H1 (cell line): ENCODE results near the gene PLA2G4A. TPM values are rescaled to one million over a fixed set of nuclear protein-coding genes. Genes with fewer than 3 reads are reported as not detected.
"Not testable (repeated sequence)": the region's sequence is repeated elsewhere in the genome, so short reads cannot be mapped to it uniquely, and the experiment has no call there.

Experiments
- CTCF ChIA-PET: fragments of 300-600 bp; sonication (Branson Sonifier 250); formaldehyde crosslinking; loops from one replicate; lab custom pipeline; 2021; ENCODE audit not compliant: partially characterized antibody; lab: Charles Lee
- POLR2A ChIA-PET: fragments of 300-600 bp; sonication (Branson Sonifier 250); formaldehyde crosslinking; loops from one replicate; lab custom pipeline; 2021; ENCODE audit warnings: inconsistent platforms; ENCODE audit not compliant: partially characterized antibody; lab: Charles Lee
- DNase-seq, 2 experiments: peaks; one replicate each; pipeline versions ENCODE4 v3.0.0 to v3.0.0-alpha.2; 2010 to 2022; ENCODE audit warnings: low spot score in 2 of 2, low read depth in 1 of 2, mixed read lengths in 1 of 2
- FAIRE-seq: peaks from 2 replicates; lab custom pipeline; 2011; peaks lifted over from hg19 to GRCh38; lab: Jason Lieb, UNC
- H2AFZ ChIP-seq: 2 replicates; pipeline ENCODE4 v1.8.1; 2012; ENCODE audit warnings: low read length, inconsistent platforms
- H2AK5ac ChIP-seq: 2 replicates; pipeline ENCODE4 v1.6.1; 2013; ENCODE audit warnings: low read depth, low read length
- H2BK120ac ChIP-seq: replicated peaks from 2 replicates; pipeline ENCODE3; 2013; ENCODE audit warnings: low read depth, low read length, inconsistent platforms
- H2BK12ac ChIP-seq: 2 replicates; pipeline ENCODE4 v1.6.1; 2013; ENCODE audit warnings: low read depth, low read length
- H2BK15ac ChIP-seq: 2 replicates; pipeline ENCODE4 v1.6.1; 2013; ENCODE audit warnings: low read length
- H2BK20ac ChIP-seq: 2 replicates; pipeline ENCODE4 v1.6.1; 2013; ENCODE audit warnings: low read length
- H2BK5ac ChIP-seq: 2 replicates; pipeline ENCODE4 v1.6.1; 2013; ENCODE audit warnings: low read depth, low read length
- H3K14ac ChIP-seq: 2 replicates; pipeline ENCODE4 v1.6.1; 2013; ENCODE audit warnings: inconsistent platforms; ENCODE audit not compliant: insufficient read length
- H3K18ac ChIP-seq: 2 replicates; pipeline ENCODE4 v1.6.1; 2013; ENCODE audit warnings: low read length; ENCODE audit errors: extremely low read depth
- H3K23ac ChIP-seq: 2 replicates; pipeline ENCODE4 v1.6.1; 2013; ENCODE audit warnings: inconsistent platforms; ENCODE audit not compliant: insufficient read length
- H3K23me2 ChIP-seq: 2 replicates; pipeline ENCODE4 v1.6.1; 2013; ENCODE audit warnings: low read depth, low read length
- H3K27ac ChIP-seq: 2 replicates; pipeline ENCODE4 v1.6.1; 2011; ENCODE audit warnings: low read depth, low read length, inconsistent platforms
- H3K27me3 ChIP-seq, 4 experiments: replicated peaks in 1 of 4; 1 replicate in 1 of 4; 2 replicates in 3 of 4; pipeline versions ENCODE4 v1.6.1 to v1.8.1; 2011 to 2013; ENCODE audit warnings: low read length in 3 of 4, mild to moderate bottlenecking in 3 of 4, inconsistent platforms in 2 of 4, mixed read lengths in 2 of 4, moderate library complexity in 1 of 4; ENCODE audit not compliant: control insufficient read depth in 3 of 4, insufficient read depth in 3 of 4; ENCODE audit errors: extremely low read depth in 1 of 4
- H3K36me3 ChIP-seq, 4 experiments: 2 replicates each; pipeline versions ENCODE4 v1.6.1 to v1.8.1; 2011 to 2013; ENCODE audit warnings: mild to moderate bottlenecking in 4 of 4, low read length in 3 of 4, moderate library complexity in 2 of 4, control low read depth in 1 of 4, inconsistent platforms in 1 of 4; ENCODE audit not compliant: insufficient read depth in 4 of 4, control insufficient read depth in 2 of 4
- H3K4ac ChIP-seq: replicated peaks from 2 replicates; pipeline ENCODE3; 2013; ENCODE audit warnings: low read length, low read depth, mixed read lengths, inconsistent platforms; ENCODE audit not compliant: insufficient read length
- H3K4me1 ChIP-seq, 4 experiments: replicated peaks in 1 of 4; 1 replicate in 1 of 4; 2 replicates in 3 of 4; pipeline versions ENCODE4 v1.6.1 to v1.8.1; 2011 to 2013; ENCODE audit warnings: low read length in 3 of 4, inconsistent platforms in 2 of 4, mixed read lengths in 1 of 4; ENCODE audit not compliant: insufficient read depth in 4 of 4, control insufficient read depth in 3 of 4
- H3K4me2 ChIP-seq, 2 experiments: 2 replicates each; pipeline versions ENCODE4 v1.6.1 to v1.8.1; 2011 to 2013; ENCODE audit warnings: low read depth in 2 of 2, low read length in 2 of 2, control low read depth in 1 of 2, inconsistent platforms in 1 of 2, mild to moderate bottlenecking in 1 of 2; ENCODE audit not compliant: insufficient read depth in 1 of 2
- H3K4me3 ChIP-seq, 4 experiments: fragments of 200-600, 300-600 bp in 1 of 4; sonication (generic), shearing (Covaris generic), sonication (Bioruptor Twin) in 1 of 4; 2 replicates each; pipeline versions ENCODE4 v1.5.1 to v1.8.1; 2011 to 2016; ENCODE audit warnings: low read length in 4 of 4, low read depth in 3 of 4, control low read depth in 2 of 4, inconsistent platforms in 2 of 4, mild to moderate bottlenecking in 2 of 4, mixed read lengths in 1 of 4, moderate library complexity in 1 of 4; ENCODE audit not compliant: insufficient read depth in 2 of 4; ENCODE audit errors: extremely low read depth in 1 of 4
- H3K56ac ChIP-seq: replicated peaks from 2 replicates; pipeline ENCODE3; 2013; ENCODE audit warnings: low read depth, mild to moderate bottlenecking, mixed read lengths, low read length, inconsistent platforms; ENCODE audit not compliant: insufficient read length
- H3K79me1 ChIP-seq: 2 replicates; pipeline ENCODE4 v1.6.1; 2013; ENCODE audit warnings: low read depth, low read length, control low read depth
- H3K79me2 ChIP-seq, 2 experiments: 2 replicates each; pipeline versions ENCODE4 v1.6.1 to v1.8.1; 2012 to 2013; ENCODE audit warnings: low read length in 2 of 2, mild to moderate bottlenecking in 2 of 2, inconsistent platforms in 1 of 2; ENCODE audit not compliant: insufficient read depth in 2 of 2, control insufficient read depth in 1 of 2
- H3K9ac ChIP-seq, 4 experiments: replicated peaks in 1 of 4; 1 replicate in 1 of 4; 2 replicates in 3 of 4; pipeline versions ENCODE4 v1.6.1 to v1.8.1; 2011 to 2013; ENCODE audit warnings: low read depth in 3 of 4, low read length in 3 of 4, control low read depth in 2 of 4, mild to moderate bottlenecking in 2 of 4, moderate library complexity in 2 of 4, inconsistent platforms in 1 of 4; ENCODE audit errors: extremely low read depth in 1 of 4
- H3K9me3 ChIP-seq, 2 experiments: 2 replicates each; pipeline versions ENCODE4 v1.6.1 to v1.8.1; 2012 to 2013; ENCODE audit warnings: mild to moderate bottlenecking in 2 of 2, moderate library complexity in 2 of 2, control low read depth in 1 of 2, inconsistent platforms in 1 of 2, low read depth in 1 of 2, low read length in 1 of 2, mixed read lengths in 1 of 2; ENCODE audit not compliant: insufficient read depth in 2 of 2
- H4K20me1 ChIP-seq, 2 experiments: replicated peaks in 1 of 2; 2 replicates each; pipeline versions ENCODE3 to v1.8.1; 2011 to 2013; ENCODE audit warnings: inconsistent platforms in 2 of 2, low read length in 2 of 2, mild to moderate bottlenecking in 1 of 2; ENCODE audit not compliant: insufficient read depth in 2 of 2, control insufficient read depth in 1 of 2
- H4K5ac ChIP-seq: 2 replicates; pipeline ENCODE4 v1.6.1; 2013; ENCODE audit warnings: low read length, low read depth, mixed read lengths, inconsistent platforms; ENCODE audit not compliant: insufficient read length
- H4K8ac ChIP-seq: 2 replicates; pipeline ENCODE4 v1.8.0; 2013; ENCODE audit warnings: mild to moderate bottlenecking, moderate library complexity, low read length, inconsistent platforms; ENCODE audit not compliant: insufficient read depth; ENCODE audit errors: extremely low read depth
- H4K91ac ChIP-seq: replicated peaks from 2 replicates; pipeline ENCODE3; 2013; ENCODE audit warnings: low read length, mixed read lengths, inconsistent platforms; ENCODE audit not compliant: insufficient read length
- WGBS, 2 experiments: shearing (Covaris generic) in 1 of 2; methylation state at CpG; one replicate each; pipeline versions ENCODE4 v1.1.6 to v1.1.7; 2013 to 2015; ENCODE audit warnings: low lambda C conversion rate in 2 of 2, mixed read lengths in 2 of 2, inconsistent platforms in 1 of 2, low coverage in 1 of 2, missing lambda C conversion rate in 1 of 2; ENCODE audit not compliant: insufficient replicate concordance in 2 of 2, insufficient coverage in 1 of 2, insufficient read length in 1 of 2; ENCODE audit errors: extremely low coverage in 1 of 2, missing lambda C conversion rate in 1 of 2; 5-methylcytosine and 5-hydroxymethylcytosine counted together
- polyA plus RNA-seq, 7 experiments: library from polyadenylated mRNA; depleted of rRNA in 3 of 7; stranded (reverse) in 5 of 7; unstranded in 2 of 7; fragments of >200 nt in 5 of 7; fragments of 200-250 nt in 2 of 7; gene quantifications; 1 replicate in 5 of 7; 2 replicates in 1 of 7; 4 replicates in 1 of 7; pipeline versions ENCODE4 v1.2.1 to v1.2.3, GENCODE V29; 2011 to 2013; ENCODE audit warnings: missing spikeins in 2 of 7, mixed read lengths in 2 of 7
- total RNA-seq: library from RNA; stranded (reverse); fragmentation: NEBNext Ultra II Directional; extraction: Animal tissue kit (Norgen Biotek cat#: 25700); gene quantifications from 2 replicates; pipeline ENCODE4 v1.2.1, GENCODE V29; 2021

Gene PLA2G4A
- total and polyA plus RNA-seq, 2 of the 8 experiments (the other 6 are each of a cell fraction or from before 2014, with no cell fraction given): 0.63 to 1.4 TPM

GRCh38 chr1:186921386-186921785 lies 92.6 kb downstream of the PLA2G4A start:
- H2BK12ac ChIP-seq, POLR2A ChIA-PET, H2AK5ac ChIP-seq, H3K23me2 ChIP-seq, H3K27ac ChIP-seq, H3K23ac ChIP-seq, H3K9ac ChIP-seq, CTCF ChIA-PET, H4K91ac ChIP-seq, H3K79me1 ChIP-seq, H2BK15ac ChIP-seq, H3K4ac ChIP-seq, H3K9me3 ChIP-seq, FAIRE-seq, H3K4me1 ChIP-seq, H2AFZ ChIP-seq, H3K4me3 ChIP-seq, H4K5ac ChIP-seq, H3K14ac ChIP-seq, H3K56ac ChIP-seq, H2BK5ac ChIP-seq, H4K20me1 ChIP-seq, H3K27me3 ChIP-seq, H3K4me2 ChIP-seq, H3K36me3 ChIP-seq, H2BK120ac ChIP-seq, DNase-seq, H4K8ac ChIP-seq, H3K79me2 ChIP-seq, H2BK20ac ChIP-seq, H3K18ac ChIP-seq: not testable (repeated sequence)
- WGBS, 2 experiments: 93% methylated on average over 5 of the region's 5 CpGs; no CpG with 5 or more reads in 1 of the 2 experiments

- H3K4me1 ChIP-seq, DNase-seq, H3K14ac ChIP-seq, H3K23me2 ChIP-seq, H4K20me1 ChIP-seq, H2BK20ac ChIP-seq, H3K23ac ChIP-seq, H3K79me1 ChIP-seq, H3K36me3 ChIP-seq, H3K9me3 ChIP-seq, H4K5ac ChIP-seq, H2AFZ ChIP-seq, H4K8ac ChIP-seq, H2AK5ac ChIP-seq, H3K27me3 ChIP-seq, FAIRE-seq, CTCF ChIA-PET, H3K4ac ChIP-seq, H3K18ac ChIP-seq, H2BK12ac ChIP-seq, H2BK15ac ChIP-seq, H3K27ac ChIP-seq, H3K4me3 ChIP-seq, H3K4me2 ChIP-seq, H2BK5ac ChIP-seq, H2BK120ac ChIP-seq, H3K79me2 ChIP-seq, H3K9ac ChIP-seq, POLR2A ChIA-PET, H3K56ac ChIP-seq, H4K91ac ChIP-seq: not testable (repeated sequence)
- 74% methylated on average over 4 of the region's 4 CpGs; no CpG with 5 or more reads in 1 of the 2 experiments for WGBS, 2 experiments
Measured at GRCh38 chr1:186922814-186923213, 94.1 kb downstream of the PLA2G4A start.
